Measurements from ENCODE around the gene UBE2J1.
"Not testable (repeated sequence)": the region's sequence is repeated elsewhere in the genome, so short reads cannot be mapped to it uniquely, and the experiment has no call there.

UBE2J1 gene

GRCh38 chr6:89352278-89353117 lies at the start of gene UBE2J1:
Gene UBE2J1 (minus strand): TSS chr6:89352722. CDS start chr6:89352569, 153 bp downstream.
- DNase-seq, result peak in 55 of 56 donors; percentile 46 to 91 (median 78)

- DNase-seq, result peak in 1 of 56 donors; percentile 31
These were observed 48.4 kb upstream of the UBE2J1 start for GRCh38 chr6:89400912-89401399.

GRCh38 chr6:89400050-89400449 lies 47.5 kb upstream of the UBE2J1 start:
- DNase-seq, result no peak

GRCh38 chr6:89398762-89399525 lies 46.4 kb upstream of the UBE2J1 start:
- DNase-seq, result no peak

GRCh38 chr6:89397884-89398283 lies 45.4 kb upstream of the UBE2J1 start:
- DNase-seq, result not testable (repeated sequence)

- DNase-seq, result no peak
These were observed 41.1 kb upstream of the UBE2J1 start for GRCh38 chr6:89393659-89394058.

GRCh38 chr6:89392823-89393222 lies 40.3 kb upstream of the UBE2J1 start:
- no peak for DNase-seq

- DNase-seq, result no peak
These were observed 36.3 kb upstream of the UBE2J1 start for GRCh38 chr6:89388846-89389245.

GRCh38 chr6:89387516-89388201 lies 35.1 kb upstream of the UBE2J1 start:
- DNase-seq, result no peak

- DNase-seq, result peak in 1 of 56 donors; percentile 29
These were observed 34.5 kb upstream of the UBE2J1 start for GRCh38 chr6:89386917-89387491.

GRCh38 chr6:89385846-89386245 lies 33.3 kb upstream of the UBE2J1 start:
- DNase-seq, result no peak

- DNase-seq, result no peak
These were observed 32.7 kb upstream of the UBE2J1 start for GRCh38 chr6:89385156-89385667.

- no peak for DNase-seq
These were observed 28.5 kb upstream of the UBE2J1 start for GRCh38 chr6:89381031-89381430.

- peak in 3 of 56 donors; percentile 6 to 19 (median 7) for DNase-seq
These were observed 26.8 kb upstream of the UBE2J1 start for GRCh38 chr6:89379281-89379680.

- DNase-seq, result no peak
These were observed 26.1 kb upstream of the UBE2J1 start for GRCh38 chr6:89378628-89379027.

GRCh38 chr6:89375427-89376267 lies 23.1 kb upstream of the UBE2J1 start:
- peak in 5 of 56 donors; percentile 8 to 30 (median 29) for DNase-seq

GRCh38 chr6:89372506-89372901 lies 20.0 kb upstream of the UBE2J1 start:
- DNase-seq, result no peak

GRCh38 chr6:89371849-89372505 lies 19.5 kb upstream of the UBE2J1 start:
- peak in 53 of 56 donors; percentile 11 to 89 (median 67) for DNase-seq

GRCh38 chr6:89368999-89369398 lies 16.5 kb upstream of the UBE2J1 start:
- DNase-seq, result peak in 6 of 56 donors; percentile 11 to 43 (median 13)

Measured in amygdala (tissue), 56 donors.